Measurements from ENCODE around the gene AFMID. TPM values are rescaled to one million over a fixed set of nuclear protein-coding genes. Genes with fewer than 3 reads are reported as not detected.

AFMID gene
- total RNA-seq, 1 experiment from 2014 or later, result 65.8 TPM

DNA sequence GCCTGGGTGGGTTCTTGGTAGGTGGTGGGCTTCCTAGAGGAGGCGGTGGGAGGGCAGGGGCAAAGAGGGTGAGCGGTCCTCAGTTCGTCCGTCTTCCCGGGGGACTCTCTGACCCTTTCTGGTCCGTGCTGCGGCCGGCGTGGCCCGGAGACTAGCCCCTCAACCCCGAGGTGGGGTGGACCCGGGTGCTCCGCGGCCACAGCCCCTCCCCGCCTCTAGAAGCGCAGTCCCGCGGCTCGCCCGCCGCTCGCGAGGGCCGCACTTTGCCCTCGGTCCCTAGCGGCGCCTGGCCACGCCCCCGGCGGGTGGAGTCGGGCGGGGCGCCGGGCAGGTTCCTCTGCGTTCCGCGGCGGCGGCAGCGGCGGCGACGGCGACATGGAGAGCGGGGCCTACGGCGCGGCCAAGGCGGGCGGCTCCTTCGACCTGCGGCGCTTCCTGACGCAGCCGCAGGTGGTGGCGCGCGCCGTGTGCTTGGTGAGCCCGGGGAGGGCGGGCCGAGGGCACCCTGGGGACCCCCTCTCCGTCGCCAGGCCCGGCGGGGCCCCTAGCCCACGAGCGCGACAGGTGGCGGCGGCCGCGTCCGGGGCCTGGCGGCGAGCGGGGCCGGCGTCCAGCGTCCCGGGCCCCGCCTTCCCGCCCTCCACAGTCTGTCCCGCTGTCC, 18.8 kb upstream of the AFMID start, which contains the start of gene SYNGR2:
Gene SYNGR2 (plus strand): TSS at position 340 of the 661 bp plus-strand sequence. CDS start 36 bp downstream, at position 376.
- intact Hi-C loops (cut with micrococcal nuclease), result loop anchor here (2.0 to 5.0 kb wide), 3 partner anchors 18 to 809 kb away; partner anchors contain the start of genes AFMID, LGALS3BP and TK1
- no peak within 1 kb of the TSS for H2AFZ ChIP-seq (ENCODE audit: low read depth, low read length, poor library complexity, severe bottlenecking)
- peak; percentile 72 for ATAC-seq

More for the DNA sequence above, 18.8 kb upstream of the AFMID start, which contains the start of gene SYNGR2:
- peaks cover 30% of the 10 kb centered on the region for H3K79me2 ChIP-seq (ENCODE audit: insufficient read depth, low read length)
- CTCF ChIA-PET, result interaction anchor here (0.7 kb wide), 1 partner anchor 29 kb away, joined by 4 read pairs; no protein-coding TSS in a partner anchor
- H3K4me2 ChIP-seq (ENCODE audit: low read length), result peak within 1 kb of the TSS; percentile 85
- no peaks in the 10 kb centered on the region for H3K27me3 ChIP-seq (ENCODE audit: insufficient read depth, low read length)
- no peaks in the 10 kb centered on the region for H3K9me3 ChIP-seq (ENCODE audit: control insufficient read depth in 1 of 2, insufficient read depth in 1 of 2, low read depth in 1 of 2, low read length in 2 of 2)
- TF ChIP-seq JUND (IDR thresholded peaks at IDR 0.05) (no peak), TCF7L2 (IDR thresholded peaks at IDR 0.05; ENCODE audit: borderline replicate concordance, extremely low read depth, insufficient read depth, insufficient read length) (peak; percentile 62), YY1 (IDR thresholded peaks at IDR 0.05; ENCODE audit: extremely low read depth, insufficient replicate concordance, low read depth, low read length) (peak; percentile 85), POLR2A (IDR thresholded peaks at IDR 0.05; ENCODE audit: borderline replicate concordance, extremely low read depth, insufficient read depth, insufficient read length) (peak; percentile 84), SRF (IDR thresholded peaks at IDR 0.05; ENCODE audit: low read depth) (no peak), POLR2AphosphoS5 (IDR thresholded peaks at IDR 0.05; ENCODE audit: low read depth, low read length) (peak; percentile 94), ZFX (IDR thresholded peaks at IDR 0.05) (peak; percentile 95; the same call in 1 of the 2 replicates)
- TF ChIP-seq, protein P1, sequence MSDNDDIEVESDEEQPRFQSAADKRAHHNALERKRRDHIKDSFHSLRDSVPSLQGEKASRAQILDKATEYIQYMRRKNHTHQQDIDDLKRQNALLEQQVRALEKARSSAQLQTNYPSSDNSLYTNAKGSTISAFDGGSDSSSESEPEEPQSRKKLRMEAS (IDR thresholded peaks at IDR 0.05), result peak; percentile 38
- TF ChIP-seq, protein P2, sequence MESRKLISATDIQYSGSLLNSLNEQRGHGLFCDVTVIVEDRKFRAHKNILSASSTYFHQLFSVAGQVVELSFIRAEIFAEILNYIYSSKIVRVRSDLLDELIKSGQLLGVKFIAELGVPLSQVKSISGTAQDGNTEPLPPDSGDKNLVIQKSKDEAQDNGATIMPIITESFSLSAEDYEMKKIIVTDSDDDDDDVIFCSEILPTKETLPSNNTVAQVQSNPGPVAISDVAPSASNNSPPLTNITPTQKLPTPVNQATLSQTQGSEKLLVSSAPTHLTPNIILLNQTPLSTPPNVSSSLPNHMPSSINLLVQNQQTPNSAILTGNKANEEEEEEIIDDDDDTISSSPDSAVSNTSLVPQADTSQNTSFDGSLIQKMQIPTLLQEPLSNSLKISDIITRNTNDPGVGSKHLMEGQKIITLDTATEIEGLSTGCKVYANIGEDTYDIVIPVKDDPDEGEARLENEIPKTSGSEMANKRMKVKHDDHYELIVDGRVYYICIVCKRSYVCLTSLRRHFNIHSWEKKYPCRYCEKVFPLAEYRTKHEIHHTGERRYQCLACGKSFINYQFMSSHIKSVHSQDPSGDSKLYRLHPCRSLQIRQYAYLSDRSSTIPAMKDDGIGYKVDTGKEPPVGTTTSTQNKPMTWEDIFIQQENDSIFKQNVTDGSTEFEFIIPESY (IDR thresholded peaks at IDR 0.05; ENCODE audit: extremely low read depth, insufficient replicate concordance, low read length), result peak; percentile 66
- BruUV-seq (replicated peaks), result no TSS peak
- H3K36me3 ChIP-seq (ENCODE audit: control insufficient read depth in 1 of 2, insufficient read depth in 2 of 2, low read length in 2 of 2), result peaks cover 13 to 23% of the 10 kb centered on the region in 2 experiments
- H3K9ac ChIP-seq (ENCODE audit: low read length), result peak within 1 kb of the TSS; percentile 80
- RAD21 ChIA-PET (ENCODE audit: low non-redundant PET in 1 of 2, low total read pairs in 2 of 2, uncharacterized antibody in 2 of 2, unreplicated experiment in 2 of 2), result interaction anchor here in 1 of 2 experiments (0.7 to 1.3 kb wide), 2 partner anchors 24 to 29 kb away, joined by 4 to 6 read pairs; no protein-coding TSS in a partner anchor
- peaks cover 5% of the 10 kb centered on the region; the same call in 1 of the 2 replicates for H4K20me1 ChIP-seq (ENCODE audit: insufficient read depth)
- no peaks in the 10 kb centered on the region for H3K9me2 ChIP-seq (ENCODE audit: insufficient read depth)
- POLR2A ChIA-PET, result interaction anchor here (0.8 to 2.3 kb wide), 6 partner anchors 18 to 40 kb away, joined by 3 to 28 read pairs (median 10); partner anchors contain the start of genes AFMID, TK1 and TMC6
- H3K4me1 ChIP-seq (ENCODE audit: control insufficient read depth in 1 of 2, insufficient read depth in 2 of 2, low read length in 2 of 2), result peaks cover 18 to 49% of the 10 kb centered on the region in 2 experiments; a peak in 3 of 4 replicates
- DNase-seq (ENCODE audit: low read depth, low spot score), result peak; percentile 63
- peak within 1 kb of the TSS; percentile 83 for H3K4me3 ChIP-seq (replicated peaks in 1 of 2; ENCODE audit: low read depth in 1 of 2, low read length in 2 of 2)
- peak within 1 kb of the TSS; percentile 85 for H3K27ac ChIP-seq (ENCODE audit: low read depth, low read length)
